GM18499 (cell line): Measurements from ENCODE around the gene VEGFA.

Experiments
- ATAC-seq: cut with Tn5 transposase; IDR thresholded peaks from one replicate; pipeline ENCODE4 v1.9.1; 2021; ENCODE audit warnings: moderate number of reproducible peaks; ENCODE audit not compliant: insufficient read depth, unreplicated experiment

The VEGFA gene

GRCh38 chr6:43771210-43771857, 1.3 kb downstream of the VEGFA start:
- no peak for ATAC-seq

GRCh38 chr6:43771858-43772680, 2.1 kb downstream of the VEGFA start:
- no peak for ATAC-seq

- ATAC-seq: no peak
These were observed 2.7 kb downstream of the VEGFA start for GRCh38 chr6:43772681-43773049.

GRCh38 chr6:43773050-43773979, 3.3 kb downstream of the VEGFA start:
- ATAC-seq: no peak

GRCh38 chr6:43773980-43774775, 4.2 kb downstream of the VEGFA start:
- ATAC-seq: no peak

- no peak for ATAC-seq
These were observed 4.9 kb downstream of the VEGFA start for GRCh38 chr6:43774776-43775534.

- ATAC-seq: no peak
These were observed 5.5 kb downstream of the VEGFA start for GRCh38 chr6:43775535-43775885.

GRCh38 chr6:43776115-43776798, 6.2 kb downstream of the VEGFA start:
- no peak for ATAC-seq

- no peak for ATAC-seq
These were observed 7.1 kb downstream of the VEGFA start for GRCh38 chr6:43776799-43777776.

- ATAC-seq: no peak
These were observed 8.3 kb downstream of the VEGFA start for GRCh38 chr6:43778131-43778855.

- no peak for ATAC-seq
These were observed 9.2 kb downstream of the VEGFA start for GRCh38 chr6:43778976-43779851.

- no peak for ATAC-seq
These were observed 9.8 kb downstream of the VEGFA start for GRCh38 chr6:43779852-43780236.

GRCh38 chr6:43780293-43780692, 10.3 kb downstream of the VEGFA start:
- no peak for ATAC-seq

- no peak for ATAC-seq
These were observed 11.2 kb downstream of the VEGFA start for GRCh38 chr6:43780941-43781928.
